ENCODE measurements around the gene FRMPD1. TPM values are rescaled to one million over a fixed set of nuclear protein-coding genes. Genes with fewer than 3 reads are reported as not detected.

The FRMPD1 gene
- total RNA-seq, 2 experiments from 2014 or later: not detected

DNA sequence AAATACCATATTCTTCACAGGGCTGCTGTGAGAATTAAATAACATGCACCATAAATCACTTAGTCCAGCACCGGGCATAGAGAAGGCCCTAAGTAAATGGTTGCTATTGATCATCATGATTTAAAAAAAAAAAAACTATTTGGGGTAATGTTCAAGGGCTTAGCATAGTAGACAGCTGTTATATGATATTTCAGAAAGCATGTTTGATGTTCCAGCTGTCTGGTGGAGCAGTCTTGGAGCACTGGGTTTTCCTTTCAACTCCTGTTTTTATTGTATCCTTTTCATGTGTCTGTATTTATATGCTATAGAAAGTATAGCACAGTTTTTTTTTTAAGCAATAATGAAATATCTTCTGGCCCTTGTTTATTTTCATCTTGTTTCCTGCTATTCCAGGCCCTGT, 30.4 kb upstream of the FRMPD1 start:
- peaks cover 4% of the 10 kb centered on the region for H3K27me3 Mint-ChIP-seq
- H3K4me1 Mint-ChIP-seq (ENCODE audit: low read depth): no peaks in the 10 kb centered on the region
- H3K36me3 Mint-ChIP-seq: no peaks in the 10 kb centered on the region
- no peaks in the 10 kb centered on the region for H3K9me3 Mint-ChIP-seq
- ChIA-PET POLR2A (no interaction called here), CTCF (no interaction called here)
- no peak overlapping the region for H3K27ac Mint-ChIP-seq
- DNase-seq: no peak
- intact Hi-C loops (cut with micrococcal nuclease): no loop called here
- no peak overlapping the region for H3K4me3 Mint-ChIP-seq

- no peak for DNase-seq
- Mint-ChIP-seq H3K4me1 (ENCODE audit: low read depth) (no peaks in the 10 kb centered on the region), H3K9me3 (no peaks in the 10 kb centered on the region), H3K27ac (no peak overlapping the region), H3K4me3 (no peak overlapping the region), H3K27me3 (peaks cover 4% of the 10 kb centered on the region), H3K36me3 (no peaks in the 10 kb centered on the region)
- POLR2A ChIA-PET: no interaction called here
- CTCF ChIA-PET: no interaction called here
- intact Hi-C loops (cut with micrococcal nuclease): no loop called here
These were observed 29.3 kb upstream of the FRMPD1 start for GRCh38 chr9:37621273-37622121.

DNA sequence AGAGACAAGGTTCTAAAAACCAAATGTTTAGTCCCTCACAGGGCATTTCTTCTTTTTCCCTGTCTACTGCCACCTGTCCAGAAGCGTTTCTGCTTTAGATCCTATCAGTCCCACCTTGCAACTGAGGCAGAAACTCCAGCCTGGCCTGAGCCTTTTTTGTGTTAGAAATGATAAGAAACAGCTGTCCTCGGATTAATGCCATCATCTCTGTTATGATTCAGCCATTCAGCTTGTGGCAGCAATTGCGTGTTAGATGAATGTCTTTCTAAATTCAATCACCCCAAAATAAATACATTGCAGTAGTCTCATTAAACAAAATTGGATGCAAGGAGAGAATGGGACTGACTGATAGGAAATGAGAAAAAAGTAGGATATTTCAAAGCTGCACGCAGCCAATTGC, 28.3 kb upstream of the FRMPD1 start:
- H3K4me3 Mint-ChIP-seq: no peak overlapping the region
- H3K4me1 Mint-ChIP-seq (ENCODE audit: low read depth): no peaks in the 10 kb centered on the region
- no peaks in the 10 kb centered on the region for H3K36me3 Mint-ChIP-seq
- H3K27ac Mint-ChIP-seq: no peak overlapping the region
- no peak for DNase-seq
- intact Hi-C loops (cut with micrococcal nuclease): no loop called here
- H3K9me3 Mint-ChIP-seq: no peaks in the 10 kb centered on the region
- ChIA-PET POLR2A (no interaction called here), CTCF (no interaction called here)
- H3K27me3 Mint-ChIP-seq: peaks cover 4% of the 10 kb centered on the region

GRCh38 chr9:37623267-37623666, 27.5 kb upstream of the FRMPD1 start:
- CTCF ChIA-PET: no interaction called here
- intact Hi-C loops (cut with micrococcal nuclease): no loop called here
- no peak for DNase-seq
- peaks cover 2% of the 10 kb centered on the region for H3K27me3 Mint-ChIP-seq
- H3K36me3 Mint-ChIP-seq: no peaks in the 10 kb centered on the region
- no peaks in the 10 kb centered on the region for H3K4me1 Mint-ChIP-seq (ENCODE audit: low read depth)
- no peak overlapping the region for H3K27ac Mint-ChIP-seq
- POLR2A ChIA-PET: no interaction called here
- no peak overlapping the region for H3K4me3 Mint-ChIP-seq
- H3K9me3 Mint-ChIP-seq: no peaks in the 10 kb centered on the region

- H3K27ac Mint-ChIP-seq: no peak overlapping the region
- ChIA-PET CTCF (no interaction called here), POLR2A (no interaction called here)
- no peaks in the 10 kb centered on the region for H3K27me3 Mint-ChIP-seq
- no peak overlapping the region for H3K4me3 Mint-ChIP-seq
- no peaks in the 10 kb centered on the region for H3K4me1 Mint-ChIP-seq (ENCODE audit: low read depth)
- DNase-seq: no peak
- intact Hi-C loops (cut with micrococcal nuclease): no loop called here
- H3K36me3 Mint-ChIP-seq: no peaks in the 10 kb centered on the region
- H3K9me3 Mint-ChIP-seq: no peaks in the 10 kb centered on the region
These were observed 26.7 kb upstream of the FRMPD1 start for GRCh38 chr9:37624073-37624472.

DNA sequence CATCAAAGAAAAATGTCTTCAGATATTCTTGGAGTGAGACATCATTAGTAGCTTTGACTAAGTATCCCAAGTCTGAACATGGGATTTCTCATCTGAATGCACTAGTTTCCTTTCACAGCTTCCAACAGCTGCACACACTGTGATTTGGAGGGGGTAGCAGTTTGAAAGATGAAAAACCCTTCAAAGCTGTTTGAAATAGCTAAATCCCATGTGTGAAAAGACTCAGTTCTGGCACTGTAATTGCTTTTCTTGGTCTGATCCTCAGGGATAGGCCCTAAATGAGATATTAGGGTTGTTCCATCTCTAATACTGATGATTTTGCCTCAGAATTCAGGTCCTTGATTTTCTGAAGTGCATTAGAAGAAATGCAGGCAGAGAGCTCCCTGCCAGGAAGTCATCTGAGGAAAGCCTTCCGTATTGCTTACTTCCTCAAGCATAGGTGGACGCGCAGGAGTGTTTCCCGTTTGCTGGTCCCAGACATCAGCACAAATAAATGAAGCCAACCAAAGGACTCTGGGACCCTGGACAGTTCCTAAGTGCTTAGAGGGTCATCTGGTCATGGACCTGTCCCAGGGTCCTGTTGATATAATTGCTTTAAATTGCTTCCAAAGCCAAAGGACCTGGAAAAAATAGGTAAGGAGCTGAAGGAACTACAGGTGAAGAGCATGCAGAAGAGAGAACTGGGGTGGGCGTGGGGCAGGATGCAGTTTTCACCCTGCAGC, 25.6 kb upstream of the FRMPD1 start:
- H3K27me3 Mint-ChIP-seq: no peaks in the 10 kb centered on the region
- POLR2A ChIA-PET: interaction anchor here (0.6 kb wide), 1 partner anchor 22 kb away, joined by 3 read pairs; no protein-coding TSS in a partner anchor
- no peaks in the 10 kb centered on the region for H3K4me1 Mint-ChIP-seq (ENCODE audit: low read depth)
- no peak overlapping the region for H3K27ac Mint-ChIP-seq
- intact Hi-C loops (cut with micrococcal nuclease): no loop called here
- no peaks in the 10 kb centered on the region for H3K9me3 Mint-ChIP-seq
- no peak overlapping the region for H3K4me3 Mint-ChIP-seq
- CTCF ChIA-PET: no interaction called here
- DNase-seq: no peak
- no peaks in the 10 kb centered on the region for H3K36me3 Mint-ChIP-seq

DNA sequence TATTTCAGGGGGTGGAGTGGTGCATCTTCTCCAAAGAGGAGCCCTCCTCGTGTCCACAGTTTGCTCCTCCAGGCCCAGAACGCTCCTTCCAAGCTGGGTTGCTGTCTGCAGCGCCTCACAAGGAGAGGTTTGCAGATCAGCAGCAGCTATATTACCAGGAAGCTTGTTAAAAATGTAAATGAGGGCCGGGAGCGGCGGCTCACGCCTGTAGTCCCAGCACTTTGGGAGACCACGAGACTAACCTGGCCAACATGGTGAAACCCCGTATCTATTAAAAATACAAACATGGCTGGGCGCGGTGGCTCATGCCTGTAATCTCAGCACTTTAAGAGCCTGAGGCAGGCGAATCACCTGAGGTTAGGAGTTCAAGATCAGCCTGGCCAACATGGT, 25.0 kb upstream of the FRMPD1 start:
- H3K36me3 Mint-ChIP-seq: no peaks in the 10 kb centered on the region
- H3K27me3 Mint-ChIP-seq: no peaks in the 10 kb centered on the region
- no peak overlapping the region for H3K4me3 Mint-ChIP-seq
- no peaks in the 10 kb centered on the region for H3K9me3 Mint-ChIP-seq
- H3K4me1 Mint-ChIP-seq (ENCODE audit: low read depth): no peaks in the 10 kb centered on the region
- no peak for DNase-seq
- intact Hi-C loops (cut with micrococcal nuclease): no loop called here
- POLR2A ChIA-PET: interaction anchor here (0.6 kb wide), 1 partner anchor 22 kb away, joined by 3 read pairs; no protein-coding TSS in a partner anchor
- CTCF ChIA-PET: no interaction called here
- H3K27ac Mint-ChIP-seq: no peak overlapping the region

- Mint-ChIP-seq H3K36me3 (no peaks in the 10 kb centered on the region), H3K4me3 (no peak overlapping the region), H3K27me3 (no peaks in the 10 kb centered on the region), H3K9me3 (no peaks in the 10 kb centered on the region), H3K4me1 (ENCODE audit: low read depth) (no peaks in the 10 kb centered on the region), H3K27ac (no peak overlapping the region)
- CTCF ChIA-PET: interaction anchor here (0.7 to 0.8 kb wide), 2 partner anchors 33 to 98 kb away, joined by 3 to 4 read pairs; no protein-coding TSS in a partner anchor
- DNase-seq: no peak
- intact Hi-C loops (cut with micrococcal nuclease): no loop called here
- POLR2A ChIA-PET: no interaction called here
These were observed 24.0 kb upstream of the FRMPD1 start for GRCh38 chr9:37626708-37627292.

GRCh38 chr9:37632479-37632878, 18.3 kb upstream of the FRMPD1 start:
- Mint-ChIP-seq H3K27ac (no peak overlapping the region), H3K27me3 (peaks cover 6% of the 10 kb centered on the region), H3K9me3 (no peaks in the 10 kb centered on the region), H3K36me3 (no peaks in the 10 kb centered on the region), H3K4me1 (ENCODE audit: low read depth) (no peaks in the 10 kb centered on the region), H3K4me3 (no peak overlapping the region)
- CTCF ChIA-PET: no interaction called here
- intact Hi-C loops (cut with micrococcal nuclease): no loop called here
- DNase-seq: no peak
- POLR2A ChIA-PET: no interaction called here

DNA sequence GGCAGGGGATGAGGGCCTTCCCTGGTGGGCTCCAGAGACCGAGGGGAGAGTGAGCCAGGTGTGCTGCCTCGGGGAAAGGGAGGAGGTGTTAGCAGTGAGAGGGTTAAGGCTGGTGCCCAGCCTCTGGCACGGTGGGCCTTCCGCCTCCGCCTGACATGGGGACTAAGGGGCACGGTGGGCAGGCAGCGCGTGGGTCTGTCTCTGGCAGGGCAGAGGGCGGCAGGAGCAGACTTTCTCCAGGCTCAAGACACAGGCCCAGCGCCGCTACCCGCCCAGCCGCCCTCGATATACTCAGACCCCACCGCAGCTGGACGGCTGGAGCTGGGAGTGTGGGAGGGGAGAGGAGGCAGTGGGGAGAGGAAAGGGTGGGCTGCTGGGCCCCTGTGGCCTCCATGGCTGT, 14.9 kb upstream of the FRMPD1 start:
- DNase-seq: no peak
- Mint-ChIP-seq H3K4me1 (ENCODE audit: low read depth) (no peaks in the 10 kb centered on the region), H3K4me3 (no peak overlapping the region), H3K27ac (no peak overlapping the region), H3K36me3 (no peaks in the 10 kb centered on the region), H3K9me3 (no peaks in the 10 kb centered on the region), H3K27me3 (peaks cover 6% of the 10 kb centered on the region)
- intact Hi-C loops (cut with micrococcal nuclease): no loop called here
- CTCF ChIA-PET: no interaction called here
- POLR2A ChIA-PET: no interaction called here

DNA sequence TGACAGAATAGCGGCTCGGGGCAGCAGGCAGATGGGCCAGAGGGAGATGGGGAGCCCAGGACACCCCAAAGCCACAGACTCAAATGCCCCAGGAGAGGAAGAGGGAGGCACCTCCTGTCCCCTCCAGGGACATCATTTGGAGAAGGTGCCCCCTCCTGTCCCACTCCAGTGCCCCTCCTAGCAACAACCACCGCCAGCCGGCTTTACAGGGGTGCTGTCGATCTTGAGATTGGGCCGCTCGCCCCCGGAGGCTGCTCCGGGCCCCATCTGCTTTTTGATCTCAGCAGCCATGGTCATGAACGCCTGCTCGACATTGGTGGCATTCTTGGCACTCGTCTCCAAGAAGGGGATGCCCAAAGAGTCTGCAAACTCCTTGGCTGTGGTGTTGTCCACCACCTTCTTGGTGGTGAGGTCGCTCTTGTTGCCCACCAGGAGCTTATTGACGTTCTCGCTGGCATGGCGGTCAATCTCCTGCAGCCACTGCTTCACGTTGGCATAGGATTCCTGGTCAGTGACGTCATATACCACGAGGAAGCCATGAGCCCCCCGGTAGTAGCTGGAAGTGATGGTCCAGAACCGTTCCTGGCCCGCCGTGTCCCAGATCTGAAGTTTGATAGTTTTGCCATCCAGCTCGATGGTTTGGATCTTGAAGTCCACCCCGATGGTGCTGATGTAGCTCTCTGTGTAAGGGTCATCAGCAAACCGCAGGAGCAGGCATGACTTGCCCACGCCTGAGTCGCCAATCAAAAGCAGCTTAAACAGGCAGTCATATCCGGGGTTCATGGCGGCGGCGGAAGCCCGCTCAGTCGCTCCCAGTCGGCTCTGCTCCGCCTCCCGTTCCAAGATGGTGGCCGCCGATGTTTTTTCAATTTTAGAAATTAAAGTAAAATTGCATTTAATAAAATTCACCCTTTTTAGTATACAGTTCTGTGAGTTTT, 14.0 kb upstream of the FRMPD1 start:
- Mint-ChIP-seq H3K9me3 (no peaks in the 10 kb centered on the region), H3K27me3 (peaks cover 8% of the 10 kb centered on the region), H3K4me1 (ENCODE audit: low read depth) (no peaks in the 10 kb centered on the region), H3K27ac (no peak overlapping the region), H3K36me3 (no peaks in the 10 kb centered on the region), H3K4me3 (no peak overlapping the region)
- POLR2A ChIA-PET: no interaction called here
- no peak for DNase-seq
- intact Hi-C loops (cut with micrococcal nuclease): no loop called here
- CTCF ChIA-PET: no interaction called here
